Skeletal muscle tissue (tissue), 4 donors: ENCODE results near the gene SLC7A7. TPM values are rescaled to one million over a fixed set of nuclear protein-coding genes. Genes with fewer than 3 reads are reported as not detected.
"Not testable (repeated sequence)": the region's sequence is repeated elsewhere in the genome, so short reads cannot be mapped to it uniquely, and the experiment has no call there.

Experiments
- H3K27ac ChIP-seq: one replicate; pipeline ENCODE4 v1.7.0; 2013; ENCODE audit warnings: mild to moderate bottlenecking, low read depth, low read length, inconsistent platforms
- H3K27me3 ChIP-seq, 3 donors: one replicate each; pipeline ENCODE4 v1.7.0; 2013; ENCODE audit warnings: low read length in 3 of 3; ENCODE audit not compliant: control insufficient read depth in 3 of 3, insufficient read depth in 3 of 3
- H3K36me3 ChIP-seq, 3 donors: one replicate each; pipeline ENCODE4 v1.7.0; 2013; ENCODE audit warnings: low read length in 3 of 3; ENCODE audit not compliant: control insufficient read depth in 3 of 3, insufficient read depth in 3 of 3
- H3K4me1 ChIP-seq, 3 donors: one replicate each; pipeline ENCODE4 v1.7.0; 2013; ENCODE audit warnings: low read length in 3 of 3, mild to moderate bottlenecking in 3 of 3; ENCODE audit not compliant: control insufficient read depth in 3 of 3, insufficient read depth in 3 of 3
- H3K4me3 ChIP-seq, 3 donors: one replicate each; pipeline ENCODE4 v1.7.0; 2013; ENCODE audit warnings: low read length in 3 of 3
- H3K9ac ChIP-seq, 3 donors: one replicate each; pipeline ENCODE4 v1.7.0; 2013; ENCODE audit warnings: low read length in 3 of 3, mild to moderate bottlenecking in 3 of 3, moderate library complexity in 2 of 3, low read depth in 1 of 3
- H3K9me3 ChIP-seq, 3 donors: one replicate each; pipeline ENCODE4 v1.7.0; 2013; ENCODE audit warnings: low read length in 3 of 3; ENCODE audit not compliant: control insufficient read depth in 3 of 3
- total RNA-seq: library from RNA; depleted of rRNA; stranded (reverse); fragments of >200 nt; gene quantifications from one replicate; pipeline ENCODE4 v1.2.3, GENCODE V29; 2014
- donor health status: Osteomylitis.

SLC7A7 gene
- 15.1 TPM for total RNA-seq

DNA sequence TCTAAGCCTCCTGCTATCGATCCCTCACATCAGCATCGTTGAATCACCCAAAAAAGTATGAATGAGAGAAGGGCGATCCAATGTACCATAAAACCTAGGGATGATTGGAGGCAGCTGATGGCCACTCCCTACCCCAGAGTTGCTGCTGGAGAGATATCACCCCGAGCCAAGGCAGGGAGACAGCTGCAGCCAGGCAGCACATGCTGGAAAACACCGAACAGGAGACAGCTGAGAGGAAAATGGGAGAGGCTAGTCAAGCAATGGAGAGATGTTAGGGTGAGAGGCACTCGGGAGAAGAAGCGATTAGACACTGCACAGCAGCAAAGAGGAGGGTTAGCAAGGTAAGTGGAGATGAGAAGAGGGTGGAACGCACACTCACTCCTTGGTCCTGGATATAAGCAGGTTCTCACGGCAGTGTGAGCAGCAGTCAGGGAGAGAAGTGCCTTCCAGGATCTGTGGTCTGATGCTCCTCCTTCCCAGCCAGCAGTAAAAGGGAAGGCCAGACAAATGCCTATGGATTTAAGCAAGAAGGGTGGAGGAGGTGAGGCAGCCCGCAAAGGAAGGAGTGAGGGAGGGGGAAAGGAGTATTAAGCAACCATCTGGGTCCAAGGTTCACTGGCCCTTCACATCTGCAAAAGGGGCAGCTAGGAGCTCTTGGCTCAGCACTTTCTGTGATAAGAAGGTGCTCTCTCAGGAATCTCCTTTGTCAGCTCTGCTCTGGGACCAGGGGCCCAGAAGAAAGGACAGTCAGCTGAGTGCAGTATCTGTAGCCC is at the start of gene SLC7A7:
TSS of gene SLC7A7 (minus strand) at position 495 of the 773 bp plus-strand sequence. CDS start 2,037 bp downstream, outside the sequence.
- peak within 1 kb of the TSS in 2 of 3 donors; percentile 10 to 40 for H3K4me3 ChIP-seq
- H3K27ac ChIP-seq = peak within 1 kb of the TSS; percentile 30
- peaks cover 0 to 7% (median 0%) of the 10 kb centered on the region in 3 donors for H3K27me3 ChIP-seq
- no peaks in the 10 kb centered on the region for H3K36me3 ChIP-seq
- H3K9ac ChIP-seq = peak within 1 kb of the TSS in 1 of 3 donors; percentile 43
- peaks cover 6 to 12% (median 10%) of the 10 kb centered on the region in 3 donors for H3K4me1 ChIP-seq
- no peaks in the 10 kb centered on the region for H3K9me3 ChIP-seq

DNA sequence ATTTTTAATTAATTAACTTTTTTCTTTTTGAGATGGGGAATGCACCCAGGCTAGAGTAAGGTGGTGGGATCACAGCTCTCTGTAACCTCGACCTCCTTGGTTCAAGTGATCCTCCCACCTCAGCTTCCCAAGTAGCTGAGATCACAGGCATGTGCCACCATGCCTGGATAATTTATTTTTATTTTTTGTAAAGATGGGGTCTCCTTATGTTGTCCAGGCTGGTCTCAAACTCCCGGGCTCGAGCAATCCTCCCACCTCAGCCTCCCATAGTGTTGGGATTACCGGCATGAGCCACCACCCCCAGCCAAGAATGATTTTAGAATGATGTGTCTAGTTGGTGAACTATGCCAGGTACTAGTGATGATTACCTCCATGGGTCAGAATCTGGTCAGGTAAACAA is 49.7 kb upstream of the SLC7A7 start:
- Histone ChIP-seq H3K27ac (no peak overlapping the region), H3K4me1 (no peaks in the 10 kb centered on the region), H3K9ac (no peak overlapping the region), H3K27me3 (no peaks in the 10 kb centered on the region), H3K4me3 (no peak overlapping the region), H3K9me3 (no peaks in the 10 kb centered on the region), H3K36me3 (no peaks in the 10 kb centered on the region)

DNA sequence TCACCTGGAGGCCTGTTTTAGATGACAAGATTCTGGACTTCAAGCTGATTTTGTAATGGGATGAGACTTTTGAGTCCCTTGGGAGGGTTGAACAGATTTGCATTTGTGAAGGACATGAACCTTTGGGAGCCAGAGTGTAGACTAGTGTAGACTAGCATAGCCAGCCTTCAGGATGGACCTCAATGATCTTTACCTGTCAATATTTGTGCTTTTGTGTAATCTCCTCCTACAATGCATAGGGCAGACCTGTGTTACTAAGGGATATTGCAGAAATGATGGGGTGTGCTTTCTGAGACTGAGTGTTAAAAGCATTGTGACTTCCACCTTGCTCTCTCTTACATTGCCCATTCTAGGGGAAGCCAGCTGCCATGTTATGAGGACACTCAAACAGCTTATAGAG is 46.4 kb upstream of the SLC7A7 start:
- no peaks in the 10 kb centered on the region for H3K36me3 ChIP-seq
- no peak overlapping the region for H3K9ac ChIP-seq
- no peak overlapping the region for H3K4me3 ChIP-seq
- H3K27ac ChIP-seq = no peak overlapping the region
- no peaks in the 10 kb centered on the region for H3K9me3 ChIP-seq
- no peaks in the 10 kb centered on the region for H3K4me1 ChIP-seq
- no peaks in the 10 kb centered on the region for H3K27me3 ChIP-seq

DNA sequence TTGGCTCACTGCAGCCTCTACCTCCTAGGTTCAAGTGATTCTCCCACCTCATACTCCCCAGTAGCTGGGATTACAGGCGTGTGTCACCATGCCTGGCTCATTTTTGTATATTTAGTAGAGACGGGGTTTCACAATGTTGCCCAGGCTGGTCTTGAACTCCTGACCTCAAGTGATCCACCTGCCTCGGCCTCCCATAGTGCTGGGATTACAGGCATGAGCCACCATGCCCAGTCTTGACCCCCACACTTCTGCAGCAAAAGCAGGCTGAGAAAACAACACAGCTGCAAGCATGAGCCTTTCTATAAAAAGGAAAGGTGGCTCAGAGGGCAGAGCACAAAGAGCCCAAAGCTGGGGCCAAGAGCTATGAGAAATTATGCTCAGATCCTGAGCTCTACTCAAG is 45.1 kb upstream of the SLC7A7 start:
- H3K4me1 ChIP-seq, H3K4me3 ChIP-seq, H3K27ac ChIP-seq, H3K9me3 ChIP-seq, H3K36me3 ChIP-seq, H3K9ac ChIP-seq, H3K27me3 ChIP-seq: not testable (repeated sequence)

DNA sequence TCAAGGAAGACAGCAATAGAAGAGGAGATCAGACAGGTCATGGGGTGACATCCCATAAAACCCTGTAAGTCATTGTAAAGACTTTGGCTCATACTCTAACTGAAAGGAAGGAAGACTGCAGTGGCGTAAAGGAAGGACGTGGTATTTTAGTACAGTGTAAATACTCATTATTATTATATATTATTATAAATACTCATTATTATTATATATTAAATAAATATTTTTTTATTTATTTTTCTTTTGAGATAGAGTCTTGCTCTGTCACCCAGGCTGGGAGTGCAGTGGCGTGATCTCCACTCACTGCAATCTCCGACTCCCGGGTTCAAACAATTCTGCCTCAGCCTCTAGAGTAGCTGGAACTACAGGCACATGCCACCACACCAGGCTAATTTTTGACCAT is 41.2 kb upstream of the SLC7A7 start:
- no peak overlapping the region for H3K27ac ChIP-seq
- H3K9me3 ChIP-seq = no peaks in the 10 kb centered on the region
- peaks cover 11 to 16% (median 11%) of the 10 kb centered on the region in 3 donors for H3K4me1 ChIP-seq
- H3K4me3 ChIP-seq = no peak overlapping the region
- no peaks in the 10 kb centered on the region for H3K27me3 ChIP-seq
- H3K9ac ChIP-seq = no peak overlapping the region
- H3K36me3 ChIP-seq = no peaks in the 10 kb centered on the region

DNA sequence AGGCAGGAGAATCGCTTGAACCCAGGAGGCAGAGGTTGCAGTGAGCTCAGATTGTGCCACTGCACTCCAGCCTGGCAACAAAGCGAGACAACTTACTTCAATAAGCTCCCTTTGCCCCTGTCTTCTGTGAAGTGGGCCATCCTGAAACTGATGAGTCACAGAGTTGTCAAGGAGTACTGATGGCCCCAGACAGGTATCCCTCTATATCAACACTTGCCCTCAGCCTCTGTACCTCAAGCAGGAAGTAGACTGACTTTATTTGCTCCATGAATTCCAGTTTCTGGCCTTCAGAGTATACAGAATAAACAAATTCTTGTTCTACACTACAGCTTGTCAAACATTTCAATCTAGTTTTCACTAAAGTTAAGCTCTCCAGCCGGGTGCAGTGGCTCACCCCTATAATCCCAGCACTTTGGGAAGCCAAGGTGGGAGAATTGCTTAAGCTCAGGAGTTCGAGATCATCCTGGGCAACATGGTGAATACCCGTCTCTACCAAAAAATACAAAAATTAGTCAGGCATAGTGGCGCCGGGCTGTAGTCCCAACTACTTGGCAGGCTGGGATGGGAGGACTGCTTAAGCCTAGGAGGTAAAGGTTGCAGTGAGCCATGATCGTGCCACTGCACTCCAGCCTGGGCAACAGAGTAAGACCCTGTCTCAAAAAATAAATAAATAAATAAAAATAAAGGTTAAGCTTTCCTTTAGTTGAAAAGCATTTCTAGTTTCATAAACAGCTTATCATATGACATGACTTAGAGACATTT is 39.9 kb upstream of the SLC7A7 start:
- H3K4me3 ChIP-seq = no peak overlapping the region
- no peaks in the 10 kb centered on the region for H3K27me3 ChIP-seq
- no peaks in the 10 kb centered on the region for H3K36me3 ChIP-seq
- no peak overlapping the region for H3K27ac ChIP-seq
- no peak overlapping the region for H3K9ac ChIP-seq
- H3K4me1 ChIP-seq = peaks cover 21 to 28% (median 23%) of the 10 kb centered on the region in 3 donors
- H3K9me3 ChIP-seq = no peaks in the 10 kb centered on the region

DNA sequence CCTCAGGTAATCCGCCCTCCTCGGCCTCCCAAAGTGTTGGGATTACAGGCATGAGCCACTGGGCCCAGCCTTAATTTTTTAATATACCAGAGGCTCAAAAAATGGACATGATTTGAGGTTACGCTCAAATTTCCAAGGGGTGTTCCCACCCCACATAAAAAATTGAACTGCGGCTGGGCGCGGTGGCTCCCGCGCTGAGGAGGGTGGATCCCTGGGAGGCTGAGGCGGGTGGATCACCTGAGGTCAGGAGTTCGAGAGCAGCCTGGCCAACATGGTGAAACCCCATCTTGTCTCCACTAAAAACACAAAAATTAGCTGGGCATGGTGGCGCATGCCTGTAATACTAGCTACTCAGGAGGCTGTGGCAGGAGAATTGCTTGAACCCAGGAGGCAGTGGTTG is 39.1 kb upstream of the SLC7A7 start:
- not testable (repeated sequence) for H3K9me3 ChIP-seq, H3K36me3 ChIP-seq, H3K4me3 ChIP-seq, H3K27me3 ChIP-seq, H3K27ac ChIP-seq, H3K9ac ChIP-seq
- H3K4me1 ChIP-seq = peaks cover 30 to 37% (median 32%) of the 10 kb centered on the region in 3 donors

DNA sequence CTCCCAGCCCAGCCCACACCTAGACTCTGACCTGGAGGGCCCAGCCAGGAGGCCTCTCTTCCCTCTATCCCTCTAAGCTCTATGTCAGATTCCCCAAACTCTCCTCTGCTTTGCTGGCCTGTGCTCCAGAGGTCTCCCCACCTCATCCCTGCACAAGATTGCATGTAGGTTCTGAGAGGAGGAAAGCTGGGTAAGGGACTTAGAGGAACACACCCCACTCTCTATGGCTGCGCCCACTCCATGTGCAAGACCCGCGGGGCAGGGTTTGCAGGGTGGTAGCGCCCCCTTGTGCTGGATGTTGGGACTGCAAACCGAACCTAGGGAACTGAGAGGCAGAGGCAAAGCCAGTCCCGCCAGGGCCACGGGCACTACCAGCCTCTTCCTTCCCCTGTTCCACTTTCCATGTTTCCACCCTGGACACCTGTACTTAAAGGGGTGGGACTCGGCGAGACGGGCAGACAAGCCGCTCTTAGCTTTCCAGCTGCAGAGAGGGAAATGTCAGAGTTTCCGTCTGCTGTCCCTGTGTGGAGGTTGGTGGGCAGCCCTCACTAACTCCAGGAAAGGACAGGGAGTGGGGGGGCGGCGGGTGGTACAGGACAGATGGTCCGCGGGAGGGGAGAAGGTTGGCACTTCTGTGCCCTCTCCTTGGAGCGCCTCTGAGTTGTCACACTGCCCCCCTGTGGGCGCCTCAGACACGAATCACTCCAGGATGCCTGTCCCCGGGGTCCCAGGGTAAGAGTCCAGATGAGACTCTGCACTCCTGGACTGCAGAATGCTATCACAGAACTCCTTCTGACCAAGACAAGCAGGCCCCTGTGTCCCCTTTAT is 37.9 kb upstream of the SLC7A7 start:
- Histone ChIP-seq H3K36me3 (no peaks in the 10 kb centered on the region), H3K27ac (no peak overlapping the region), H3K27me3 (no peaks in the 10 kb centered on the region), H3K4me3 (peak overlapping the region; percentile 75 to 78 (median 77)), H3K4me1 (peaks cover 41 to 48% (median 43%) of the 10 kb centered on the region in 3 donors), H3K9me3 (no peaks in the 10 kb centered on the region), H3K9ac (peak overlapping the region; percentile 71 to 83 (median 79))

DNA sequence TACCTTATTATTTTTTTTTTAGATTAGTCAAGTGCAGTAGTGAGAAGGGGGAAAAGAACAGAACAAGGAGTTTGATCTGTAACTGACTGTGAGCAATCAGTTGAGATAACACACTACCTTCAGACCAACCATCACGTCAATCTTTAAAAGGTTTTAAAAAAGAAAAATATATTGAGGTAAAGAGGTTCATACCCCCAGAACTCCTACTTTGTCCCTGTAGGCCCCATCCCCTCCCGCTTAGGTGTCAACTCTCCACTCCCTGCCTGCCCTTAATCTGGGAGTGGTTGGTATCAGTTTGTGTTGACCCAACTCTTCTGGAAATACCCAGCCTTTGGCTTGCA is 37.3 kb upstream of the SLC7A7 start:
- H3K27ac ChIP-seq = no peak overlapping the region
- H3K9ac ChIP-seq = peak overlapping the region in 1 of 3 donors; percentile 71
- H3K4me3 ChIP-seq = no peak overlapping the region
- peaks cover 47 to 54% (median 49%) of the 10 kb centered on the region in 3 donors for H3K4me1 ChIP-seq
- no peaks in the 10 kb centered on the region for H3K36me3 ChIP-seq
- no peaks in the 10 kb centered on the region for H3K27me3 ChIP-seq
- no peaks in the 10 kb centered on the region for H3K9me3 ChIP-seq
